GM19193 (cell line): ENCODE measurements around the gene RPS23.

ENCODE experiments used
- POLR2A ChIP-seq: IDR thresholded peaks from 4 replicates; pipeline ENCODE4 v1.6.1; 2011; ENCODE audit not compliant: insufficient read depth, insufficient read length; ENCODE audit errors: extremely low read depth

RPS23 gene

DNA sequence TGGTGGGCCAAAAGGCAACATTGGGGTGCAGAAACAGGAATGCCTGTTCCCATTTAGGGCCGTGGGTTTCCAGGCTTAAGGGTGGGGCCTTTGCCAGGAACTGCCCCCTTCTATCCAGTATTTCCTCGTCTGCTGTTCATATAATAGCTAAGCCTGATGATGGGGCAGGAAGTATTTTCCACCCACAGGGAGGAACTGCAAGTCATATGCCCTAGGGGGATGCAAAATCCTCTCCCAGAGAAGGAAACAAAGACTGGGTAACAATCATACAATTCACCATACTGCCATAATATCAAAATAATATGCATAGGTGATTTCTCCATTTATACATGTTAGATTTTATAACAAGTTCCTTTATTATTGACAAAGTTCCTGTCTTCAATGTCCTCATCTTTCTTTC lies 20.5 kb upstream of the RPS23 start:
- TF ChIP-seq POLR2A: no peak

DNA sequence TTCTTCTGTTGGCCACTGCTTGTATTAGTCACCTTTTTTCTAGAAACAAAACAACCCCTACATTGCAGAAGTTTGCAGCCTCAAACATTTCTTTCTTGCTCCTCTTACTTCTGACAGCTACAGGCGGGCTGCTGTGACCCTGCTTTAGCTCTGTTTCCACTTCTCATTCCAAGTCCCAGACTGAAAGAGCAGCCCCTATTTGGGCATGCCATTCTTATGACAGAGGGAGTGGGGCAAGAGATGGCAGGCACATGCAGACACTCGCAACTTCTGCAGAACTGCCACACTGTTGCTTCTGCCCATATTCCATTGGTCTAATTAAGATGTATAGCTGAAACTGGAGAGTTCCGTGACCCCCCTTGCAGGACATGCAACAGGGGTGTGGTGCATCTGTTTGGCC lies 19.6 kb upstream of the RPS23 start:
- no peak for TF ChIP-seq POLR2A

DNA sequence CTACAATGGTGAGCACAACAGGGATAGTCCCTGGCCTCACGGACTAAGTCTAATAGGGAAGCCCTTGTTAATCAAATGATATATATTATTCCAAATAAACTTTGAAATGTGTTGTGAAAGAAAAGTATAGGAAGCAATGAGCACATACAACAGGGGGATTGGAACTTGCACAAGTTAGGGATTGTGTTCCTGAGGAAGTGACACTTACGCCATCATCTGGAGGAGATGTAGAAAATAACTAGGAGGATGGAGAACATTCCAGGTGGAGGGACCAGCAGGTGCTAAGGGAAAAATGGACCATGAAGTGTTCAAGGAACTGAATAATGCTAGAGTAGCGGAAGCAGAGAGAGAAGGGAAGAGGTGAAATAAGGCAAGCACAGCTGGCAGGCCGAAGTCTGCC lies 18.8 kb upstream of the RPS23 start:
- TF ChIP-seq POLR2A: no peak

DNA sequence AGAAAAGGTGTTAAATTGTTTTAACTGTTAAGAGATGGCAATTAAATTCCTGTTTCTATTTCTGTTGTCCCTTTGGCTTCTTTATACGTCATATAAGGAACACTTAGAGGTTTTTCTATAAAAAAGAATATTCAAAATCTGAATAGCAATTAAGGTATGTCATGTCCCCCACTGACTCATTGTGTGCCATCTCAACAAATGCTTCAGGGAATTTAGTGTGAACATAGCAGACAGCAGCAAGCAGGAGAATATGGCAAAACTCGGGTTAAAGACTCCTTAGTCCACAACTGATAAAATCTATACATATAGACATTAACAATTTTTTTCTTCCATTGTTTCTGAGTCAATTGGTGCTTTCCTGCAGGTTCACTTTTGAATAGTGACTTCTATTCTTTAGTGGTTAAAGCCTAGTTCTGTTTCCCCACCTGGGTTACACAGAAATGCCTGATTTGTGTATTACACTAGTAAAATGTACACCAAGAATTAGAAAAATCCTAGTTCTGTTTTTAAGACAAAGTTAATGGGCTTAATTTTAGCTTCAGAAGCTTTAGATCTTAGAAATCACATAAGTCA lies 17.9 kb upstream of the RPS23 start:
- TF ChIP-seq POLR2A: no peak

DNA sequence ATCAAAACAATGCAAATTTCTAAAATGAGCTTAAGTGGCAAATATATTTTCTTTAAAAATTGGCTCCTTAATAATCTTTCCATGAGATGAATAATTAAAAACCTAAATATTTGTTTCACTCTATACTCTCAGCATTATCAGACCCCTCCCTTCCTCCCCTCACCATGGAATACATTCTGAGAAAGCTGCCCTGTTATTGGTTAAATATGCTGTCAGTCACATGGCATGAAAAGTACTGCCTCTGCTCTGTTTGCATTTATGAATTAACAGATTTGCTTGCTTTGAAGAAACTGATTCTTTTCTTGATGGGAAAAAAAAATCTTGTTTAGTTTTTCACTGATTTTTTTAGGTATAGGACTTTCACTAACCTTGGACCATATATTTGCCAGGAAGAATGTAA lies 17.0 kb upstream of the RPS23 start:
- TF ChIP-seq POLR2A: no peak

DNA sequence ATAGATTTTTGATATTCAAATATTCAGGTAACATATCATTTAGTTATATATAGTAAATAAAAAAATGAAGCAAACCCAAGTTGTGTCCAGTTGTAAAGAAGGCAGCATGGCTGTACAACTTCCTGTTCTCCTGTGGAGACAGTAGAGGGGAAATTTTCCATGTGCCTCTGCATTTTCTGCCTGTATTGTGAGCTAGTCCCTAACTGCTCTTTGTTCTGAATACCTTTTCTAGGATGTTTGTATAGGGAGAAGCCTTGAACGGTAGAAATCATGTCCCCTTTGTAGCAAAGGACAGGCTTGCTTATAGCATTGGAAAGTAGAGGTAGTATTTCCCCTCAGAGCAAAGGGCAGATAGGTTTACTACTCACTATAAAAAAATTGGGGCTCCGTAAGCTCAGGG lies 13.3 kb upstream of the RPS23 start:
- TF ChIP-seq POLR2A: no peak

DNA sequence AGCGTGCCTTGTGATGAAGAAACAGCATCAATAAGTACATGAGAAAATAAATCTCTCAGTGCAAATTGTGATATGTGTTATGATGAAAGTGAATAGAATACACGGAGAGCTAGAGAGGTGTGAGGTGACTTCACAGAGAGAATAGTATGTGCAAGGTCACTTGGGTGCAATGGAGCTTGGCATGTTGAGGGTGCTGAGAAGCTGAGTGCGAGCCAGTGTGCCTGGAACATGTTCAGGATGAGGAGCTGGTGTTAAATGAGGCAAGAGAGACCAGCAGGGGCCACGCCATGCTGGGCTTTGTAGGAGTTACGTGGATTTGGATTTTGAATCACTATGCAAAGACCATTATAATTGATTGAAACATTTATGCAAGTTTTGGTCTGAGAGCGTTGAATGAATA lies 12.8 kb upstream of the RPS23 start:
- no peak for TF ChIP-seq POLR2A

DNA sequence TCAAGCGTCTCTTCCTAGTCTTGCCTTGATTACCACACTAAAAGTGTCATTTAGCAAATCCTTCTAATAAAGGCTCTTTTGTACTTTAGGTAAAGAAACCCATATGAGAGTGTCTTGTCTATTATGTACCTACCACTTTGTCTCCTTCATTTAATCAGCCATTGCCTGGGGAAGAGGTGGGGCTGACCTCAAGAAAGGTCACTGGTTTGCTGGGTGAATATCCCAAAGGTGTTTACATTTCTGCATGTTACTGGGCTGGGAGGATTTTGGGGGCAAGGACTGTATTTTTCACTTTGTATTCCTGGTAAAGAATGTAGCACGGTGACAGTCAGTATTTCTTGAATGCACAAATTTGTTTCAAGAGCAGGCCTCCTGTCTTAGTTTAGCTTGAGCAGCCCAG lies 11.9 kb upstream of the RPS23 start:
- TF ChIP-seq POLR2A: no peak

DNA sequence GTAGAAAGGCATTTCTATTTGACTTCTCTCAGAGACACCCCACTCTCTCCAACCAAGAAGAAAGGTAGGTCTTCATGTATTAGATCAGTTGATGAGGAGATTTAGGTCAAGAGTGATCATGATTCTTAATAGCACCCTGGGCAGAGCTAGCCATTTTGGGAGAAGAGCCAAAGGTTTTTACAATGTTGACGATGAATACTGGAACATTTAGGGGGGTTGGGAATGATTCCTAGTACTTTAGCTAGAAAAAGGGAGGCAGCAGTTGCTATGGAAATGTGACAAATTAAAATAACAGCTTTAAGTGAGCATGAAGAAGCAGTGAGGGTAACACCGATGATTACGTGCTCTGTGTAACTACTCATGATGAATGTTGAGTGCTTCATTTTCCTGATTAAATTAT lies 9.5 kb upstream of the RPS23 start:
- TF ChIP-seq POLR2A: no peak

DNA sequence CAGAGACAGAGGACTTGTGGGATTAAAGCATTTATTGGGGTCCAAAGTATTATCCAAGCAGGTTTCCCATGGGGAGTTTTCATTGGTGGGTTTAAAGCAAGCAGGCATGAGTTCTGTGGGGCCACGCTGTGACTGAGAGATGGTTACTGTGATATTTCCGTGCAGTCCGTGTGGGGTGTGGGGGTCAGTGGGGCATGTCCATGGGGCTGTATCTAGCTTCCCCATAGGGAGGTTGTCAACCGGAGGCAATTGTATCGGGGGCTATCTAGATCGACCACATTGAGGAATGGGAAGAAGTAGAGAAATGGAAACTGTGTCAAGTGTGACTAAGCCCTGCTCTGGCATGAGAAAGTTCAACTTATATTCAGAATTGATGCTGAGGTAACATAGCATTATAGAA lies 7.1 kb upstream of the RPS23 start:
- TF ChIP-seq POLR2A: no peak

DNA sequence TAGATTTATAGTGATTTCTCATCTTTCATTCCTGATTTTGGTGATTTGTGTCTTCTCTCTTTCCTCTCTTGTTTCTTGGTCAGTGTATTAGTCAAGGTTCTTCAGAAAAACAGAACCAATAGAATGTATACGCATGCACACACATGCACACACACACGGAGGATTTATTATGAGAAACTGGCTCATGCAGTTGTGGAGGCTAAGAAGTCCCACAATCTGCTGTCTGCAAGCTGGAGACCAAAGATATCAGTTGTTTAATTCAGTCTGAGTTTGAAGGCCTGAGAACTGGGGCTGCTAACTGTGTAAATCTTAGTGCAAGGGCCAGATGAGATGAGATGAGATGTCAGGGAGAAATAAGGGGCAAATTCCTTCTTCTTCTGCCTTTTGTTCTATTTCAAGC lies 5.7 kb upstream of the RPS23 start:
- no peak for TF ChIP-seq POLR2A

DNA sequence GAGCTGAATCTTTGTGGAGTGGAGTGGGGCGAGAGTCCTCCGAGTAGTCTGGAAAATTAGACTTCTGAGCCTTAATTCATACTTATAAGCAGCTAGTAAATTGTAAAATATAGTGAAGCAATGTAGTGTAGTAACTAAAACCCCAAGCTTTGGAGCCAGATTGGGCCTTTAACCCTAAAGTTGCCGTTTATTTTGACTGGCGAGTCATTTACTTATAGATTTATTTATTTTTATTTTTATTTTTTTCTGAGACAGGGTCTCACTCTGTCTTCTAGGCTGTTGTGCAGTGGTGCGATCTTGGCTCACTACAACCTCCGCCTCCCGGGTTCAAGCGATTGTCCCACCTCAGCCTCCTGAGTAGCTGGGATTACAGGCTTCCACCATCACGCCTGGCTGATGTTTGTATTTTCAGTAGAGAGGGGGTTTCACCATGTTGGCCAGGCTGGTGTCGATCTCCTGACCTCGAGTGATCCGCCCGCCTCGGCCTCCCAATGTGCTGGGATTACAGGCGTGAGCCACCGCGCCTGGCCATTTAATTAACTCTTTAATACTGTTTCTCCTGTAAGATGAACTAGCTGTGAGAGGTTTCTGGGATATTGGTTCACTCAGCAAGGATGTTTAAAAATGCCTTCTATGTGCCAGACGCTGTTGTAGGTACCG lies 687 bp upstream of the RPS23 start:
- TF ChIP-seq POLR2A: no peak

DNA sequence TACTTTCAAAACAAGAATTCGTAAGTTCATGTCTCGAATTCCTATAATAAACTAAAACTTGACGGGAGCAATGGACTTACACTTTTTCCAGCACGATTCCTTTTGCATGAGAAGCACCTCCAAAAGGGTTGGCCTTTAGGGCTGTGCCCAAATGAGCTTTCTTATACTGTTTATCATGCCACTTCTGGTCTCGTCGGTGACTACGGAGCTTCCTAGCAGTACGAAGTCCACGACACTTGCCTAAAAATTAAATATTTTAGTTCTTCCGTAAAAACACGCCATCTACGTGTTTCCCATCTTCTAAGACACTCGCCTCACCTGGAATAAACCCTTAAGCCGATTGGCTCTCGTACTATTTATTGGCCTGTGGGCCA lies 554 bp downstream of the RPS23 start:
- TF ChIP-seq POLR2A: no peak

DNA sequence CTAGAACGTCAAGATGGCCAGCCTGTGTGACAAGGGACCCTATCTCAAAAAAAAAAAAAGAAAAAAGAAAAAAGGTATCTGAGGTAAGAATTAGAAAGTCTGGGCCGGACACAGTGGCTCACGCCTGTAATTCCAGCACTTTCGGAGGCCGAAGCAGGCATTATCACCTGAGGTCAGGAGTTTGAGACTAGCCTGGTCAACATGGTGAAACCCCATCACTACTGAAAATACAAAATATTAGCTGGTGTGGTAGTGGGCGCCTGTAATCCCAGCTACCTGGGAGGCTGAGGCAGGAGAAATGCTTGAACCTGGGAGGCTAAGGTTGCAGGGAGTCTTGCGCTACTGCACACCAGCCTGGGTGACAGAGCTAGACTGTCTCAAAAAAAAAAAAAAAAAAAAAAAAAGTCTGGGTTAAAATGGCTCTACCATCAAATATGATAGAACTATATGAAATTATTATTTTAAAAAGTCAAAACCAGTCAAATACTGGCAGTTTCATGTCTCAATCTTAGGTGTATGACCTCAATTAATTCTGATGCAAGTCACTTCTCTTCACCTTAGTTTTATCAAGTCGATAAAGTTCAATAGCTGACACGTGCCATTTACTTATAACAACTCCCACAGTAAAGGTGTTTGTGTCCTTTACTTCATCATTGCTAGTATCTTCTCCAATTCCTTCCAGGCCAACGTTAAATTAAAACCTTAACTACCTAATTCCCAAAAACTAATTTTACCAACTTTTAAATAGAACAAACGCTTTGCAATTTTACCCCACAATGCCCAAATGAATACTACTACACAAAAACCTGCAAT lies 1.1 kb downstream of the RPS23 start:
- TF ChIP-seq POLR2A: no peak

DNA sequence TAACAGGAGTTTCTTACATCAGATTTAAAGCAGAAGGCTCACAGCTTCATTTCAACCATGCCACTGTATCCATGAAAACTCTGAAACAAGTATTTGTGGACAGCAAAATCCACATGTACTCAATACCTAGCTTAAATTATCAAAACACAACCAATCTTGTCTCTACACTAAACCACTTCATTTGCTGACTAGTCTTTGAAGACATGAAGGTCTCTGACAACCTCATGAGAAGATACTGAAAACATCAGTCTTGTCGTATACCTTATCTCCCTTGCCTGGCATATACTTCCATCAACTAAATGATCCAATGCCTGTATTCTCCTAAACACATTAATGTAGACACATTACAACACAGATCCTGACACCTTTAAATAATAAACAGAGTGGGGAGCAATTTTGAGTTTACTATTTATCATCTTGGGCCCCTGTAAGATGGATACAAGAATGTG lies 2.9 kb downstream of the RPS23 start:
- no peak for TF ChIP-seq POLR2A
